ENCODE results near the gene ADAP1. TPM values are rescaled to one million over a fixed set of nuclear protein-coding genes. Genes with fewer than 3 reads are reported as not detected.

ADAP1 gene
- total and polyA plus RNA-seq, 2 of the 13 experiments (the other 11 are each of a cell fraction or from before 2014, with no cell fraction given): 10.5 to 24.6 TPM

- TF ChIP-seq AKAP8 (CRISPR knock-in tag; IDR thresholded peaks at IDR 0.05): no peak
- TF ChIP-seq ZNF775 (CRISPR knock-in tag; IDR thresholded peaks at IDR 0.05; ENCODE audit: borderline replicate concordance): no peak
- TF ChIP-seq ZNF142 (CRISPR knock-in tag; IDR thresholded peaks at IDR 0.05): no peak
- TF ChIP-seq ZNF280D (CRISPR knock-in tag; IDR thresholded peaks at IDR 0.05): no peak
- TF ChIP-seq GLMP (CRISPR knock-in tag; IDR thresholded peaks at IDR 0.05; ENCODE audit: borderline replicate concordance): no peak
- no peak for TF ChIP-seq ZNF17 (CRISPR knock-in tag; IDR thresholded peaks at IDR 0.05)
- peak; percentile 75 for TF ChIP-seq ZBTB7A (CRISPR knock-in tag; IDR thresholded peaks at IDR 0.05)
- no peak for TF ChIP-seq EHMT2 (IDR thresholded peaks at IDR 0.05; ENCODE audit: borderline replicate concordance, low read depth, low read length)
- TF ChIP-seq ZNF879 (CRISPR knock-in tag; IDR thresholded peaks at IDR 0.05): no peak
- TF ChIP-seq ZNF572 (CRISPR knock-in tag; IDR thresholded peaks at IDR 0.05): no peak
- TF ChIP-seq MTA1 (CRISPR knock-in tag; IDR thresholded peaks at IDR 0.05; ENCODE audit: borderline replicate concordance): no peak
- no peak for TF ChIP-seq SIX1 (CRISPR knock-in tag; IDR thresholded peaks at IDR 0.05; ENCODE audit: borderline replicate concordance)
- no peak for TF ChIP-seq TARDBP (CRISPR knock-in tag; IDR thresholded peaks at IDR 0.05)
- TF ChIP-seq ZMYM3 (CRISPR knock-in tag; IDR thresholded peaks at IDR 0.05): 0 out of 2 replicates have a peak, but pooled peaks have one; percentile 9
- TF ChIP-seq ZNF550 (CRISPR knock-in tag; IDR thresholded peaks at IDR 0.05; ENCODE audit: borderline replicate concordance): no peak
- TF ChIP-seq ZNF205 (CRISPR knock-in tag; IDR thresholded peaks at IDR 0.05): no peak
- TF ChIP-seq PBX3 (CRISPR knock-in tag; IDR thresholded peaks at IDR 0.05; ENCODE audit: borderline replicate concordance): no peak
- TF ChIP-seq ZNF577 (CRISPR knock-in tag; IDR thresholded peaks at IDR 0.05; ENCODE audit: borderline replicate concordance, low read depth): no peak
Measured at GRCh38 chr7:963236-964078, 9.0 kb upstream of the ADAP1 start (continued).
